HG03378 (cell line): ENCODE results near the gene CCDC66.
"Not testable (repeated sequence)": the region's sequence is repeated elsewhere in the genome, so short reads cannot be mapped to it uniquely, and the experiment has no call there.

Experiments used
- ATAC-seq: cut with Tn5 transposase; IDR thresholded peaks from one replicate; pipeline ENCODE4 v1.9.1; 2021; ENCODE audit warnings: mild to moderate bottlenecking, moderate library complexity; ENCODE audit not compliant: unreplicated experiment

The CCDC66 gene

DNA sequence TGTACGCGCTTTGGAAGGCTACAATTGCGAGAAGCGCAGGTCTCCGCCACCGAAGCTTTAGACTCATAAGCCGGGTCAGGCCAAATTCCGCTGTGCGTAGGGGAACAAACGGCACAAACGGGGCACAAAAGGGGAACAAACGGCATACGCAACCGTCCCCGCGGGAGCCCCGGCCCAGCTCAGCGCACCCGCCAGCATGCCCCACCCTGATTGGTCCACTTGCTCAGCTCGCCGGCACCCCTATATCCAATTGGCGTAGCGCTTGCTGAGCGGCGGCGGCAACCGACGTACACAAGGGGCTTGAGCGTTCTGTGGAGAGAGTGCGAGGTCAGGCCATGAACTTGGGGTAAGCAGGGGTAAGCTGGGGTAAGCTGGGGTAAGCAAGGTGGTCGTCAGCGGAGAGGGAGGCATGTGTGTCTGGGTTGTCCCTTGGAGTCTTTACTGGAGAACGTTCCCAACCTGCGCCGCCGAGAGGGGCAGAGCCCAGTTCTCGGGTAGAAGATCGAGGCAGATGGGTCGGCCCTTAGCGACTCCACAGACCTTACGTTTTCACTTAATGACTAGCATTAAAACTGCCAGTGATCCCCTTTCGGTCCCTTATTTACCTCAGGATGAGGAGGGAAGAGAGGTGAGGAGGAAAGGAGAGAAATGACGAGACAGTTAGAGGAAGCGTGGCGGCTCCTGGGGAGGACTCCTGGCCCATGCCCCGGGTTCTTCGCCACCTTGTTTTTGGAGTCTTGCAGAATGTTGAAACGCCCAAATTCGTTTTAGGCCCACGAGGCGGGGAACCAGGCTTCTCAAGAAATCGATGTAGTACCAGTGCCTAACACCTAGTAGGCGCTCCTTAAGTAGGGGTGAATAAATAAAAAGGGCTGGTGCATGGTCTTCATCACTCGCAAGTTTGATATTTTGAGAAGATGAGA lies at the start of gene CCDC66:
Gene CCDC66, plus strand, starts transcription at position 268 of the 923 bp plus-strand sequence. Its CDS starts 68 bp downstream, at position 336.
- ATAC-seq: peak; percentile 96

DNA sequence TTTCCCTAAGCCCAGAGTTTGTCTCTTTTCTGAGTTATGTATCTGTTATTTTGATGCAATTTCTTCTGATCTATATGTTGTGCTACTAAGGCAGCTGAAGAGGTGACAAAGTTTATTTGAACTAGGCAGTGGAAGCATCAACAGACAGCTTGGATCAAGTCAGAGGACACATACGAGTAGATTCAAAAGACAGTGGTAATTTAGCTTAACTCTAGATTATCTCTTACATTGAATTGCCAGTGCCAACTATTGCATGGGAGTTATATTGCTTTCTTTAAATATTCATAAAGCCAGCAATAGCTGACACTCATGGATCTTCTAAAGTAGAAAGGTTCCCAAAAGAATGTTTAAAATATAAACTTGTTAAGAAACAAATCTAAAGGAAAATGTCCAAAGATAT lies 37.3 kb upstream of the CCDC66 start:
- ATAC-seq: no peak

DNA sequence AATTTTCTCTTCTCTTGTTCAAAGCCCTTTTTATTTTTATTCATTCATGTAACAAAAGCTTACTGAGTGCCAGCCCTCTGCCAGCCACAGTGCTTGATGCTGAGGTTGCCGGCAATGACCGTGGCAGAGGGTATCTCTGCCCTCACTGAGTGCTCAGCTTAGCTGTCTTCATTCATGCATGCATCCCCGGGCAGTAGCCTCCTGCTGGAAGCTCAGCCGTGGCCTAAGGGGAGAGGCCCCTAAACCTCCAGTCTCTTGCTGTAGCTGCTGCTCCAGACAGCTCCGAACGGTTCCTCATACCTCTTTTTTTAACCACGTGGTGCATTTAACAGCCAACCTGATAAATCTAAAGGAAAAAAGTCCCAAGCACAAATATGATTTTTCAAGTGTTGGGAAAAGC lies 34.6 kb upstream of the CCDC66 start:
- no peak for ATAC-seq

DNA sequence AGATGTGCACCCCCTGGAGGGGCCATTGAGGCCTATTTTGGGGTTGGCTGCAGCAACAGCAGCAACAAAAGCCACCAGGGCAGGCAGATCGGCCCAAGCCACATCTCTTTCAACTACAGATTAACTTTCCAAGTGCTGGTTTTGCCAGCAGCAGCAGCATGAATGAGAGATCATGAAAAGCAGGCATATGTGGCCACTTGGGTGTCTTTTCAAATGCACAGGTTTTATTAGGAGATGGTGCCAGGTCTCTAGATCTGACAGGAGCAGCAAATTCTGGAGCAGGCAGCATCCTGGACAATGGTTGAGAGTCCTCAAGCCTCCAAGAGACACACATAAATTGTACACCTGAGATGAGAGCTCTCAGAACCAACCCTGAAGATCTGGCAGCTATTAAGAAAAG lies 31.7 kb upstream of the CCDC66 start:
- no peak for ATAC-seq

DNA sequence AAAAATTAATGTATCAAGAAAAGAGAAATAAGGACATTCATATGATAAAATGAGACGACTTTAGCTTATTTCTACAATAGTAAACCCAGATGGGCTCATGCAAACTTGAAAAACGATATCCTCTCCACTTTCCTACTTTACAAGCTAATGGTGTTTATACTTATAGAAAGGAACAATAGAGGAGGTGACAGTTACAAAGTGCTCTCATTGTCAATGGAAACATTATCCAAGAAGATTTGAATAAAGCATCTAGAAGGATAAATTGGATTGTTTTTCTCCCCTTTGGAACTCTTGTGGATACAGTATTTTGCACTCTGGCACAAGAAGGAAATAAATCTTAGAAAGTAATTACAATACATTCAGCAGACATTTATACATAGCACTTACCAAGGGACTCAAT lies 20.2 kb upstream of the CCDC66 start:
- no peak for ATAC-seq

DNA sequence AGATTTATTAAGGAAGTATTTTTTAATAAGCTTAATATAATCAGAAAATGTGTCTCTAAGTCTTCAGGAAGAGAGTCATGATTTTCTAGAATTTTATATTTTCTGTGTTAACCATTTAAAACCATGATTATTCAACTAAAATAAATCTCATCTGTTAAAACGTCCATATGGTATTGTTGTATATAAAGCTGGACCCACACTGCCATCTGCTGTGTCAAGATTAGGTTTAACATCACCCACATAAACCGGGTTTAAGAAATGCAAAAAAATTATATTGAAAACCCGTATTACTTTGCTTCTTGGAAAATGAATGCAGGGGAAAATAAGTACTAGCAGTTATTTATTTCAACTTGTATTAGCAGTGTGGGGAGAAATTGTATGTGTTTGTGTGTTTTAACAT lies 9.5 kb upstream of the CCDC66 start:
- no peak for ATAC-seq

DNA sequence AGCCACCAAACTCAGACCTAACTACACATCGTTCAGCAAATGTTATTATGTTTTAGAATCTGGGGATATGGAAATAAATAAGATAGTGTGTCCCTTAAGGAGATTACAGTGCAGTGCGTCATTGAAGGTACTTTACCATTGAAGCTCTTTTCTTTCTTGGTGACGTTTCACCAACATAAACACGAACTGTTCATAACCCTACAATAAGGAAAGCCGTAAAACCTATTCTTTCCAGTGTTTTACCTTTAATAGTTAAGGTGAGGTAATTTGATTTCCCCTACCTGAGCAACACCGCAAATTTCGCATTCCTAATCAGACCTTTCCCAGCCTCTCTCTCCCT lies 826 bp downstream of the CCDC66 start:
- peak; percentile 17 for ATAC-seq

DNA sequence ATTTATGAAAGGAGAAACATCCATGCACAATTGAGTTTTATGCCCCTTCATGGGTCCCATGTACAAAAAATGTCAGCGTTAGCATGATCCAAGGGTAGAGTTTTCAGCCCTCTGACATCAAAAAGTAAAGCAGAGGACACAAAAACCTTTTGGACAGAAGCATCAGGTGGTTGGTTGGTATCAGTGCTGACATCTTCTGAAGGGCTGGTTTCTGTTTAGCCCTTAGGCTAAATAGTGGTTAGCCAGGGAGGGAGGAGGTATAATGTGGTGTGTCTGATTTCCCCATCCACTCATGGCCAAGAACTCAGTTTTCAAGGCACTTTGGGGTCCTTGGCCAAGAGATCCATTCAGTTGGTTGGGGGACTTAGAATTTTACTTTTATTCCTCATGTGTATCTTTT lies 16.5 kb downstream of the CCDC66 start:
- ATAC-seq: no peak

DNA sequence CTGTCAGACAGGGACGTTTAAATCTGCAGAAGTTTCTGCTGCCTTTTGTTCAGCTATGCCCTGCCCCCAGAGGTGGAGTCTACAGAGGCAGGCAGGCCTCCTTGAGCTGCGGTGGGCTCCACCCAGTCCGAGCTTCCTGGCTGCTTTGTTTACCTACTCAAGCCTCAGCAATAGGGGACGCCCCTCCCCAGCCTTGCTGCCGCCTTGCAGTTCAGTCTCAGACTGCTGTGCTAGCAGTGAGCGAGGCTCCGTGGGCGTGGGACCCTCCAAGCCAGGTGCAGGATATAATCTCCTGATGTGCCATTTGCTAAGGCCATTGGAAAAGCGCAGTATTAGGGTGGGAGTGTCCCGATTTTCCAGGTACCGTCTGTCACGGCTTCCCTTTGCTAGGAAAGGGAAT lies 25.0 kb downstream of the CCDC66 start:
- ATAC-seq: not testable (repeated sequence)

DNA sequence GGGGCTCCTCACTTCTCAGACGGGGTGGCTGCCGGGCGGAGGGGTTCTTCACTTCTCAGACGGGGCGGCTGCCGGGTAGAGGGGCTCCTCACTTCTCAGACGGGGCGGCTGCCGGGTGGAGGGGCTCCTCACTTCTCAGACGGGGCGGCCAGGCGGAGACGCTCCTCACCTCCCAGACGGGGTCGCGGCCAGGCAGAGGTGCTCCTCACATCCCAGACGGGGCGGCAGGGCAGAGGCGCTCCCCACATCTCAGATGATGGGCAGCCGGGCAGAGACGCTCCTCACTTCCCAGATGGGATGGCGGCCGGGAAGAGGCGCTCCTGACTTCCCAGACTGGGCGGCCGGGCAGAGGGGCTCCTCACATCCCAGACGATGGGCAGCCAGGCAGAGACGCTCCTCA lies 27.3 kb downstream of the CCDC66 start:
- ATAC-seq: not testable (repeated sequence)

DNA sequence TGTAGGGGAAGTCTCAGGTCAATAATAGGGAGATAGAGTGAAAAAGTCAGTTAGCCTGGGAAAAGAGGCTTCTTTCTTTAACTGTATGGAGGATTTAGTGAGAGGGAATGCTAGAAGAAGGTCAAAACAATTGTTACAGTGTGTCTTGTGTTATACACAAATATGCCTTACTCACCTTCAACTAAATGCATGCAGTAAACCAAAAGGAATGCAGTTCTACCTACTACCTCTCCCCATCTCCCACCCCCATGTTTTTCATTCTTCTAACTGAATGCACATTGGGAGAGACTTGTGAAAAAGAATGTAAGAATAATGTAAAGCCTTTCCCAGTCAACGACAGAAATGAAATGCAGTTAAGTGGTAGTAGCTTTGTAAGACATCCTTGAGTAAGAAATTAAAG lies 33.8 kb downstream of the CCDC66 start:
- no peak for ATAC-seq

DNA sequence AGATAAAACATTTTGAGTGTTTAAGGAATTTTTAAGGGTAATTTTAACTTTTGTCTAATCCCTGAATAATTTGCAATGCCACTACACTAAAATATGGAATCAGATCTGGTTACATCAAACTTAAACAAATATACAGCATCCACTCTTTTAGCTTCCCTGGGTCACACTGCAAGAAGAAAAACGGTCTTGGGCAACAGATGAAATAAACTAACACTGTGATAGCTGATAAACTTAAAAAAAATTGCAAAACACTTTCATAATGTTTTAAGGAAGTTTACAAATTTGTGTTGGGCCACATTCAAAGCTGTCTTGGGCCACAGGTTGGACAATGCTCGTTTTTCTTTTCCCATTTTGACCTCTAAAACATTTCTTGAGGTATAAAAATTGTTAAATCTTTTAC lies 34.3 kb downstream of the CCDC66 start:
- ATAC-seq: no peak

DNA sequence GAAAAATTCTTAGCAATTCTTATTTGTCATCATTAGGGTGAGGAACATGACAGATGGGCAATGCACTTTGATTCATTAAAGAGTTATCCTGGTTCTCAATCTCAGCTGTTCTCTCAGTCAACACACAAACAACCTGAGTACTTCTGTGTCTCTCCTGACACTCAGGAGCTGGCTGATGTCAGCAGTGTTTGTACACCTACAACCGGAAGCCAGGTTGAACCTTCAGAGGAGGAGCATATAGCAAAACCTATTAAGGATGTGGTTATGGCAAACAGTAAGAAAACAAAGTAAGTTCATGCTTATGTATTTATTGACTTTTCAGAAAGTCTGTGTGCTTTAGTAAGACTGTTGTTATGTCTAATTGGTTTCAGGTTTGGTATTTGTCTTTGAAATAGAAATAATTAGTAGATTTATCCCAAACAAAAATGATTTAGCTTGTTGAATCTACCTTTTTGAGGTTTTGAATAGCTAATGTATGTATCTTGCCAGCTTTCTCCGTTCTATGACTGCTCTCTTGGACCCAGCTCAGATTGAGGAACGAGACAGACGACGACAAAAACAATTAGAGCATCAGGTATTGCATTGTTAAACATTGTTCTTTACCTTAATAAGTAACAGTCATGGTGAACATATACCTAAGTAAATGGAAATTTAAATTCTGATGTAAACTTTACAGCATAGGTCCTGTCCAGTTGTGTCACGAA lies 36.6 kb downstream of the CCDC66 start:
- no peak for ATAC-seq

DNA sequence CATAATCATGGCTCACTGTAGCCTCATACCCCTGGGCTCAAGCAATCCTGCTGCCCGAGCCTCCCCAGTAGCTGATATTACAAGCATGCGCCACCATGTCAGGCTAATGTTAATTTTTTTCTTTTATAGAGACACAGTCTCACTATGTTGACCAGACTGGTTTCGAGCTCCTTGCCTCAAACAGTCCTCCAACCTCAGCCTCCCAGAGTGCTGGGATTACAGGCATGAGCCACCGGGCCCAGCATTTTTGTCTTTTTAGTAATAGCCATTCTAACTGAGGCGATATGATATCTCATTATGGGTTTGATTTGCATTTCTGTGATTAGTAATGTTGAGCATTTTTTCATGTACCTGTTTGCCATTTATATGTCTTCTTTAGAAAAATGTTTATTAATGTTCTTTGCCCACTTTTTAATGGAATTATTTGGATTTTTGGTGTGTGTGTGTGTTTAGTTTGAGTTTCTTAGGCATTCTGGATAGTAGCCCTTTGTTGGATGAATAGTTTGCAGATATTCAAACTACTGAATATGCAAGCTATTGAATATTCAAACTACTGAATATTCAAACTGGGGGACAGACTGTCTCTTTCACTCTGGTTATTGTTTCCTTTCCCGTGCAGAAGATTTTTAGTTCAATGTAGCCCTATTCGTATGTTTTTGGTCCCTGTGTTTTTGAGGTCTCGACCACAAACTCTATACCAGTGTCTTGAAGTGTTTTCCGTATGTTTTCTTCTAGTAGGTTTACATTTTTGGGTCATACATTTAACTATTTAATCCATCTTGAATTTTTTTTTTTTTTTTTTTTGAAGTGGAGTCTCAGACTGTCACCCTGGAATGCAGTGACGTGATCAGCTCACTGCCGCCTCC lies 39.2 kb downstream of the CCDC66 start:
- no peak for ATAC-seq

DNA sequence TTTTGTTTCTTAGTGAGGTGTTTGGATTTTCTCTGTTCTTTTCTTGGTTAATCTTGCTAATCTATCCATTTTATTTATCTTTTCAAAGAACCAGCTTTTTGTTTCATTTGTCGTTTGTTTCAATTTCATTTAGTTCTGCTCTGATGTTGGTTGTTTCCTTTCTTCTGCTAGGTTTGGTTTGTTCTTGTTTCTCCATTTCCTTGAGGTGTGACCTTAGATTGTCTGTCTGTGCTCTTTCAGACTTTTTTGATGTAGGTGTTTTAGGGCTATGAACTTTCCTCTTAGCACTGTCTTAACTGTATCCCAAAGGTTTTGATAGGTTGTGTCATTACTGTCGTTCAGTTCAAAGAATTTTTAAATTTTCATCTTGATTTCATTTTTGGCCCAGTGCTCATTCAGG lies 51.5 kb downstream of the CCDC66 start:
- not testable (repeated sequence) for ATAC-seq

DNA sequence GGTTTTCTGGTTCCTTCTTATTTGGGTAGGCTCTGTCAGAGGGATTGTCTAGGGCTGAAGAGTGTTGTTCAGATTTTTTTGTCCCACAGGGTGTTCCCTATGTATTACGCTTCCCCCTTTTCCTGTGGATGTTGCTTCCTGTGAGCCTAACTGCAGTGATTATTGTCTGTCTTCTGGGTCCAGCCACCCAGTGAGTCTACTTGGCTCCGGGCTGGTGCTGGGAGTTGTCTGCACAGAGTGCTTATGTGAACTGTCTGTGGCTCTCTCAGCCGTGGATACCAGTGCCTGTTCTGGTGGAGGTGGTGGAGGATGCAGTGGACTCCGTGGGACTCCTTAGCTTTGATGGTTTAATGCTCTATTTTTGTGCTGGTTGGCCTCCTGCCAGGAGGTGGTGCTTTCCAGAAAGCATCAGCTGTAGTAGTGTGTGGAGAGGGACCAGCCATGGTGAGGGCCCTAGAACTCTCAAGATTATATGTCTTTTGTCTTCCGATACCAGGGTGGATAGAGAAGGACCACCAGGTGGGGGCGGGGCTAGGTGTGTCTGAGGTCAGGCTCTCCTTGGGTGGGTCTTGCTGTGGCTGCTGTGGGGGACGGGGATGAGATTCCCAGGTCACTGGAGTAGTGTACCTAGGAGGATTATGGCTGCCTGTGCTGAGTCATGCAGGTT lies 53.8 kb downstream of the CCDC66 start:
- ATAC-seq: no peak

DNA sequence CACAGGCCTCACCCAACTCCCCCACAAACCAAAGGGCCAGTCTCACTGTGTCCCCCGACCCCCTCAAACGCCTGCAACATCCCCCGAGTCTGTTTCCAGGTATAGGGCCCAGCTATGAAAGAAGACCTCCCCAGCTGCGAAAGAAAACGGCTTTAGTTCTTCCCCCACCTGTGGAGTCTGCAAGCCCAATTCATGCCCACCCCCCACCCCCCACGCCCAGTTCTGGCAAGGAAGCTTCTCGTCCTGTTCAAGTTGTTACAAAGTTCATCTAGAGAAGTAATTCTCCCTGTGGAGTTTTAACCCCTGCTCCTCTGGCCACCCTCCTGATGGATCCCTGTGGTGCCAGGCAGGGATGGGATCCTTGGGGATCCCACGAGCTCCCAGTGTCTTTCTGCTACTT lies 54.4 kb downstream of the CCDC66 start:
- ATAC-seq: no peak

DNA sequence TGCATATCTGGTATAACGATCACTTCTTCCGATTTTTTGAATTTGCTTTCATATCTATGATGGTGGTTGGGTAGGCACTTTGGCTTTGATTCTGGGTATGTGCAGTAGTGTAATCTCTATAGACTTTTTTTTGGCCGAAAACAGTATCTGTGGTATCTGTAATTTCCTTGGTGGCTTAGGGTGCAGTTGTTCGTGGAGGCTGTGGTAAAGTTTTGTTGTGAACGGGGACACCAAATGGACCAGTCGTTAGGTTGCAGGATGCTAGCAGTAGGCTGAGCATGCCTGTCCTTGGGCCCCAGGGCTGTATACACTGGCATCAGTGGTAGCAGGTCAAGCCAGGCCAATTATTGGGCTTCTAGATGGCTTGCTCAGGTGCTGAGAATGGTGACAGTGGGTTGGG lies 55.2 kb downstream of the CCDC66 start:
- no peak for ATAC-seq

DNA sequence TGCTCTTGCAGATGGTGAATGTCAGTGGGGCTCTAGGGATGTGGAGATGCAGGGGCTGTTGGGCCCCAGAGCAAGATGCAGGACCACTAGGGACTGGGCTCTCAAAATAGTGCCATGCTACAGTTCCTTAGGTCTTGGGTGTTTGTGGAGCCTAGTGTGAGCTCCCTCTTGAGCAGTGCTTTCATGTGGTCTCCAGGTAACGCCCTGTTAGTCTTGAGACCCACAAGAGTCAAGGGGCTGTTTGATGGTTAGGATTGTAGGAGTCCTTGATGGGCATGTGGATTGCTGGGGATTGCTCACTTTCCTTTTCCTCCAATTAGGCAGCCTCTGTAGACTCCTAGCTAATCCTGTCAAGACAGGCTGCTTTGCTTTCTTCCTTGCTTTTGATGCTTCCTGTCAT lies 56.0 kb downstream of the CCDC66 start:
- no peak for ATAC-seq

DNA sequence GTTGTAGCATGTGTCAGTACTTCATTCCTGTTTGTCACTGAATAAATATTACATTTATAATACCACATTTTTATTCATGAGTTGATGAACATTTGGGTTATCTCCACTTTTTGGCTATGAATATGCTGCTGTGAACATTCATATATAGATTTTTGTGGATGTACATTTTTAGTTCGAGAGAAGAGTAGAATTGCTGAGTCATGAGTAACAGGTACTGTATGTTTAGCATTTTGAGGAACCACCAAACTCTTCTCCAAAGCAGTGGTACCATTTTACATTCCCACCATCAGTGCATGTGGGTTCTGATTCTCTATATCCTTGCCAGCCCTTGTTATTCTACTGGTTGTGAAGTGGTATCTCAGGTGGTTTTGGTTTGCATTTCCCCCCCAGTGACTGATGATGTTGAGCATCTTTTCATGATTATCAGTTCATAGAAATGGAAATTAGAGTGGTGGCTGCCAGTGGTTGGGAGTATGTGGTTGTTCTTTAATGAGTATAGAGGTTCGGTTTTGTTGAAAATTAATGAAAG lies 59.6 kb downstream of the CCDC66 start:
- ATAC-seq: no peak

DNA sequence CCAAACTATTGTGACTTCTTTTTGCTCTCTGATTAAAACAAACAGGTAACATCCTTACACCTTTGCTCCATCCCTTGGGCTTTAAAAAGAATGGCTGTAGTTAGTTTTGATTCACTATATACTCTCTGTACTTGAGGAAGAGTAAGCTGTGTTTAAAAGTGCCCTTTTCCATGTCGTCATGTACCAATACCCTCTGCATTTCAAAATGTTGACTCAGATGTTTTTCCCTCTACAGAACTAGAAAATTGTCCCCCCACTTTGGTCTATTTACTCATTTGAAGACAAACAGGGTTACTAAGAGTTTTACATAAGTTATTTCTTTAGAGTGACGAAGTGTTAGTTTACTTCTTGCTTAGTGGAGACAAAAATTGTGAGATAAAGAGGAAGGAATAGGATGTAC lies 63.4 kb downstream of the CCDC66 start:
- ATAC-seq: no peak
